ENCODE measurements around the gene ATF7.
"Not testable (repeated sequence)": the region's sequence is repeated elsewhere in the genome, so short reads cannot be mapped to it uniquely, and the experiment has no call there.

Gene ATF7

DNA sequence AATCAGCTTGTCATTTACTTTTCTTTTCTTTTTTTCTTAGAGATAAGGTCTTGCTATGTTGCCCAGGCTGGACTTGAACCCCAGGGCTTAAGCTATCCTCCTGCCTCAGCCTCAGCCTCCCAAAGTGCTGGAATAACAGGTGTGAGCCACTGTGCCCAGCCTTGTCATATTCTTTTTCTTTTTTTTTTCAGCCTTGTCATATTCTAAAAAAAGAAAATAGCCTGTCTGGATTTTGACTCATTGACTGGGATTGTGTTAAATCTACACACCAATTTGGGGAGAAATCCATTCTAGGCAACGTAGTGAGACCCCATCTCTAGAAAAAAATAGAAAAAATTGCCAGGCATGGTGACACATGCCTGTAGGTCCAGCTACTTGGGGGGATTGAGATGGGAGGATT is 25.6 kb upstream of the ATF7 start:
- TF ChIP-seq, protein P1, sequence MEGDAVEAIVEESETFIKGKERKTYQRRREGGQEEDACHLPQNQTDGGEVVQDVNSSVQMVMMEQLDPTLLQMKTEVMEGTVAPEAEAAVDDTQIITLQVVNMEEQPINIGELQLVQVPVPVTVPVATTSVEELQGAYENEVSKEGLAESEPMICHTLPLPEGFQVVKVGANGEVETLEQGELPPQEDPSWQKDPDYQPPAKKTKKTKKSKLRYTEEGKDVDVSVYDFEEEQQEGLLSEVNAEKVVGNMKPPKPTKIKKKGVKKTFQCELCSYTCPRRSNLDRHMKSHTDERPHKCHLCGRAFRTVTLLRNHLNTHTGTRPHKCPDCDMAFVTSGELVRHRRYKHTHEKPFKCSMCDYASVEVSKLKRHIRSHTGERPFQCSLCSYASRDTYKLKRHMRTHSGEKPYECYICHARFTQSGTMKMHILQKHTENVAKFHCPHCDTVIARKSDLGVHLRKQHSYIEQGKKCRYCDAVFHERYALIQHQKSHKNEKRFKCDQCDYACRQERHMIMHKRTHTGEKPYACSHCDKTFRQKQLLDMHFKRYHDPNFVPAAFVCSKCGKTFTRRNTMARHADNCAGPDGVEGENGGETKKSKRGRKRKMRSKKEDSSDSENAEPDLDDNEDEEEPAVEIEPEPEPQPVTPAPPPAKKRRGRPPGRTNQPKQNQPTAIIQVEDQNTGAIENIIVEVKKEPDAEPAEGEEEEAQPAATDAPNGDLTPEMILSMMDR (IDR thresholded peaks at IDR 0.05; ENCODE audit: insufficient read depth, low read depth, low read length, missing control alignments): no peak
- H3K4me3 ChIP-seq (ENCODE audit: low read length): no peak overlapping the region
- DNase-seq (ENCODE audit: low read depth): no peak

DNA sequence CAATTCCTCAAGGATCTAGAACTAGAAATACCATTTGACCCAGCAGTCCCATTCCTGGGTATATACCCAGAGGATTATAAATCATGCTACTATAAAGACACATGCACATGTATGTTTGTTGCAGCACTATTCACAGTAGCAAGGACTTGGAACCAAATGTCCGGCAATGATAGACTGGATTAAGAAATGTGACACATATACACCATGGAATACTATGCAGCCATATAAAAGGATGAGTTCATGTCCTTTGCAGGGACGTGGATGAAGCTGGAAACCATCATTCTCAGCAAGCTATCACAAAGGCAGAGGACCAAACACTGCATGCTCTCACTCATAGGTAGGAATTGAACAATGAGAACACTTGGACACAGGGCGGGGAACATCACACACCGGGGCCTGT is 20.1 kb upstream of the ATF7 start:
- not testable (repeated sequence) for DNase-seq (ENCODE audit: low read depth); H3K4me3 ChIP-seq (ENCODE audit: low read length)

DNA sequence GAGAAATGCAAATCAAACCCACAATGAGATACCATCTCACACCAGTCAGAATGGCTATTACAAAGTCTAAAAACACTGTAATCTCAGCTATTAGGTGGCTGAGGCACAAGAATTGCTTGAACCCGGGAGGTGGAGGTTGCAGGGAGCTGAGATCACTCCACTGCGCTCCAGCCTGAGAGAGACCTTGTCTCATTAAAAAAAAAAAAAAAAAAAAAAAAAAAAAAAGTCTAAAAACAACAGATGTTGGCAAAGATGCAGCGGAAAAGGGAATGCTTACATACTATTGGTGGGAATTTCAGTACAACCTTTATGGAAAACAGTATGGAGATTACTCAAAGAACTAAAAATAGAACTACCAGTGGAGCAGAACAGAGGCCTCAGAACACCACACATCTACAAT is 19.0 kb upstream of the ATF7 start:
- DNase-seq (ENCODE audit: low read depth): no peak
- TF ChIP-seq, protein P1 (IDR thresholded peaks at IDR 0.05; ENCODE audit: insufficient read depth, low read depth, low read length, missing control alignments): no peak
- H3K4me3 ChIP-seq (ENCODE audit: low read length): no peak overlapping the region

DNA sequence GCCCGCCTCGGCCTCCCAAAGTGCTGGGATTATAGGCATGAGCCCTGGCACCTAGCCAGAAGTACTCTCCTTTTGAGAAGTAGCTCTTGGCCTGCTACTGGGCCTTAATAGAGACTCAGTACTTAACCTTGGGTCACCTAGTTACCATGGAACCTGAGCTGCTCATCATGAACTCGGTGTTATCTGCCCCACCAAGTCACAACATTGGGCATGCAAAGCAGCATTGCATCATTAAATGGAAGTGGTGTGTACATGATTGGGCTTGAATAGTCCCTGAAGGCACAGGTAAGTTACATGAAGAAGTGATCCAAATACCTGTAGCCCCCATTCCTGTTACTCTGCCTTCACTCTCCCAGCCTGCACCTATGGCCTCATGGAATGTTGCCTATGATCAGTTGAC is 18.0 kb upstream of the ATF7 start:
- peak; percentile 66 for DNase-seq (ENCODE audit: low read depth)
- H3K4me3 ChIP-seq (ENCODE audit: low read length): no peak overlapping the region
- TF ChIP-seq, protein P1 (IDR thresholded peaks at IDR 0.05; ENCODE audit: insufficient read depth, low read depth, low read length, missing control alignments): no peak

DNA sequence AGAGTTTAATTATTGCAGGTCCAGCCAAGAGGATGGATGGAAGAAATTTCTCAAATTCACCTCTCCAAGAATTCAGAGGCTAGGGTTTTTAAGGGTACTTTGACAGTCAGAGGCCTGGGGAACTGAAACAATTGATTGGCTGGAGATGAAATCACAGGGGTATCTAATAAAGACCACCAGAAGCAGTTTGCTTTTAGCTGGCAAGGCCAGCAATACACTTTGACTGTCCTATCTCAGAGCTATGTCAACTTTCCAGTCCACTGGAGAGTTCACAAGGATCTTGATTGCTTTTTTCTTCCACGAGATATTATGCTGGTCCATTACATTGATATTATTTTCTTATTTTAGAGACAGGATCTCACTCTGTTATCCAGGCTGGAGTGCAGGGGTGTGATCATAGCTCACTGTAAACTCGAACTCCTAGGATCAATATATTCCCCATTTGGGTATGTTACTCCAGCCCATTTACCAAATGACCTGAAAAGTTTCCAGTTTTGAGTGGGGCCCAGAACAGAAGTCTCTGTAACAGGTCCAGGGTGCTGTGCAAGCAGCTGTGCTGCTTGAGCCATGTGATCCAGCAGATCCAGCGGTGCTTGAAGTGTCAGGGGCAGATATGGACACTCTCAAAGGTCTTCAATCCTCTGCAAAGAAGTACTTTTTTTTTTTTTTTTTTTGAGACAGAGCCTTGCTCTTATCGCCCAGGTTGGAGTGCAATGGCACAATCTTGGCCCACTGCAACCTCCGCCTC is 17.2 kb upstream of the ATF7 start:
- TF ChIP-seq, protein P1 (IDR thresholded peaks at IDR 0.05; ENCODE audit: insufficient read depth, low read depth, low read length, missing control alignments): no peak
- DNase-seq (ENCODE audit: low read depth): no peak
- H3K4me3 ChIP-seq (ENCODE audit: low read length): no peak overlapping the region

DNA sequence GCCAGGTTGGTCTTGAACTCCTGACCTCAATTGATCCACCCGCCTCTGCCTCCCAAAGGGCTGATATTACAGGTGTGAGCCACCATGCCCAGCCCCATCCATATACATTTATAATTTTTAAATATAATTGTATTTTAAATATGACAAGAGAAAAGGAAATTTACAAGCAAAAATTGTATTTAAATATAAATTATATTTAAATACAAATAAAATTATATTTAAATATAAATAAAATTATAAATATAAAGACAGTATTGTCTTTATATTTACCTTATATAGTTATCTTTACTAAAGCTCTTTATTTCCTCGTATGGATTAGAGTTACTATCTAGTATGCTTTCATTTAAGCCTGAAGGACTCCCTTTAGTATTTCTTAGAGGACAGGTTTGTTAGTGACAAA is 11.9 kb upstream of the ATF7 start:
- DNase-seq (ENCODE audit: low read depth): no peak
- H3K4me3 ChIP-seq (ENCODE audit: low read length): no peak overlapping the region
- TF ChIP-seq, protein P1 (IDR thresholded peaks at IDR 0.05; ENCODE audit: insufficient read depth, low read depth, low read length, missing control alignments): no peak

DNA sequence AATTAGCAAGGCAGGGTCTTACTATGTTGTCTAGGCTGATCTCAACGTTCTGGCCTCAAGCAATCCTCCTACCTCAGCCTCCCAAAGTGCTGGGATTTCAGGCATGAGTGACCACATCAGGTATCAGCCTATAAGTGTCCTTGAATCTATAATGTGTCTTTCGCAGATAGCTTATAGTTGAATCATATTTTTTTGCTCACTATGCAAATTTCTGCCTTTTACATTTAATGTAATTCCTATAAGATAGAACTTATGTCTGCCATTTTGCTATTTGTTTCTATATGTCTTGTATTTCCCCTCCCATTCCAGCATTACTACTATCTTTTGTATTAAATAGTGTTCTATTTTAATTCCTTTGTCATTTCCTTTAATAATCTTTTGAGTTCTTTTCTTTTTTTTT is 10.5 kb upstream of the ATF7 start:
- no peak for DNase-seq (ENCODE audit: low read depth)
- TF ChIP-seq, protein P1 (IDR thresholded peaks at IDR 0.05; ENCODE audit: insufficient read depth, low read depth, low read length, missing control alignments): no peak
- H3K4me3 ChIP-seq (ENCODE audit: low read length): no peak overlapping the region

DNA sequence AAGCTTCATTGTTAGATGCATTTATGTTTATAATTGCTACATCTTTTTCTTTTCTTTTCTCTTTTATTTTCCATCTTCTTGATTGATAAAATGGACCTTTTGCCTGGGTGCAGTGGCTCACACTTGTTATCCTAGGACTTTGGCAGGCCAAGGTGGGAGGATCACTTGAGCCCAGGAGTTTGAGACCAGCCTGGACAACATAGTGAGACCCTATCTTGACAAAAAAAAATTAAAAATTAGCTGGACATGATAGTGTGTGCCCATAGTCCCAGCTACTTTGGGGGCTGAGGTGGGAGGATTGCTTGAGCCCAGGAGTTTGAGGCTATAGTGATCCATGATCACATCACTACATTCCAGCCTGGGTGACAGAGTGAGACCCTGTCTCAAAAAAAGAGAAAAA is 9.5 kb upstream of the ATF7 start:
- DNase-seq (ENCODE audit: low read depth): not testable (repeated sequence)

More for the DNA sequence above, 9.5 kb upstream of the ATF7 start:
- H3K4me3 ChIP-seq (ENCODE audit: low read length): not testable (repeated sequence)
